CMK (cell line): ENCODE results near the gene DDTL.
"Not testable (repeated sequence)": the region's sequence is repeated elsewhere in the genome, so short reads cannot be mapped to it uniquely, and the experiment has no call there.

Source experiments
- DNase-seq: peaks from one replicate; pipeline ENCODE4 v3.0.0-alpha.2; 2010; ENCODE audit warnings: low read depth

DDTL gene

DNA sequence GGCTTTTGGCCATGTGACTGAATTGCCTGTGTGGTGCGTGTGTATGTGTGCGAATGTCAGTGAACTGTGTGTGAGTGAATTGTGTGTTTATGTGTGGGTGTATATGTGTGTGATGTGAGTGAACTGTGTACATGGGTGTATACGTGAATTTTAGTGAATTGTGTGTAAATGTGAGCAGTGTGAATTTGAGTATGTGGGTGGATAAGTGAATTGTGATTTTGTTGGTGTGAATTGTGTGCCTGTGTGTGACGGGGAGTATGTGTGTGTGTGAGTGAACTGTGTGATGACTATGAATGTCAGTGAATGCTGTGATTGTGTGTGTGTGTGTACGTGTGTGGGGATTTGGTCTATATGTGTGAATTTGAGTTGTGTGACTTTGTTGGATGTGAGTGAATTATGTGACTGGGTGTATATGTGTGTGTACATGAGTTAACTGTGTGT, 3.5 kb downstream of the DDTL start:
- peak; percentile 27 for DNase-seq

DNA sequence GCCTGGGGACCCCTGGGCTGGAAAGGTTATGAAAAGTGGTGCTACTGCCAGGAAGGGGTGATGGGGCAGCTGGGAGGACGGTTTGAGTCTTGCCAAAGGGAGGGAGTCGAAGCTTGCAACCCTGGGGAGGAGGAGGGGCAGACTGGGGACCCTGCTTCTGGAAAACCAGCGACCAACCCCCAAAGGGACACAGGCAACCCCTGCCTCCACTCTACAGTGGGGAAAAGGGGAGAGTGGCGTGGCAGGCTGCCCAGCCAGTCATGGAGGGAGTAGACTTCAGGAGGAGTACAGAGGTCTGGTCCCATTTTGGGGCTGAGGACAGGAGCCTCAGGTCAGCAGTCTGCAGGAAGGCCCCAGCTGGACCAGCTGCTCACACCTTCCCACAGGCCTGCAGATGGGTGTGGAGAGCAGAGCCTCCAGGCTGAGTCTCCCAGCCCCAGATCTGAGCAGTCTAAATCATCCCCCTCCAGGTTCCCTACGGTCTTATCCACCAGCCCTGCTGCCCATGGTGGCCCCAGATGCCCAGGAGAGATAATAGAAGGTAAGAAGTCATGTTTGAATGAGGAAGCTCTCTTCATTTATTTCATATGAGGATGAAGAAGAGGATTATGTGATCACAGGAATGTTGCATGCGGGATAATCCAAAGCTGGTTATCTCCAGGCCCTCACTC, 4.3 kb downstream of the DDTL start:
- peak; percentile 31 for DNase-seq

DNA sequence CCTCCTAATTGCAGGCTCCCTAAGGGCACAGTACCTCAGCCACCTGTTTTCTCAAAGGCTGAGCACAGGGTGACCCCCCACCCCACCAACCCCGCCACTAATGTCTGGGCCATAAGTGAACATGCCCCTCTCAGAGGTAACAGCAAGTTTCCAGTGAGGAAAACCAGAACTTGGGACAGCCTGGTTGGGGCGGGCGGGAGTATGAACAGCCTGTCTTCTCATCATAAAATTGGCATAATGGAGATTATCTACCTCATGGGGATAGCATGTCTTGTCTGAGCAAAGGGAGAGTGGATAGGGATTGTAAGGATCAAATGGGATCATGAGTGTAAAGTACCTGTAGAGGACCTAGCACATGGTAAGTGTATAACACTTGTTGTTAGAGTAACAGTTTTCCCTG, 5.2 kb downstream of the DDTL start:
- not testable (repeated sequence) for DNase-seq

DNA sequence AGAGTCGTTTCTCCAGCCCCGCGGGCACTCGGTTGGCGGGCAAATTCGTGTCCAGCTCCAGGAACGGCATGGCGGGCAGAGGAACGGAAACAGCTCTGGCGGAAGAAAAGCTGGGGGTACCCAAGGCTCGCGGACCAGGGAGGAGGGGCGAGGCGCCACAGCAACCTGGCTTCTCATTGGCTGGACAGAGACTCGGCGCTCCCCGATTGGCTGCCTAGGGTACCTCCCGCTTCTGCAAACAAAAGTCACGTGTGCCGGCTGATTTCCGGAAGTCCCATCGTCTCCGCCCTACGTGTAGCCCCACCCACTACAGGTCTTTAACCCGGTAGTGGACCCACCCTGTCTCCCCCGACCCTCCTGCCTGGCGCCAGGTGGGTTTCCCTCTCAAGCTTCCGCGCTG, 7.7 kb downstream of the DDTL start, which contains the start of gene DDT:
TSS of gene DDT (minus strand) at position 97 of the 400 bp plus-strand sequence. CDS start at position 70, 27 bp downstream.
- not testable (repeated sequence) for DNase-seq

DNA sequence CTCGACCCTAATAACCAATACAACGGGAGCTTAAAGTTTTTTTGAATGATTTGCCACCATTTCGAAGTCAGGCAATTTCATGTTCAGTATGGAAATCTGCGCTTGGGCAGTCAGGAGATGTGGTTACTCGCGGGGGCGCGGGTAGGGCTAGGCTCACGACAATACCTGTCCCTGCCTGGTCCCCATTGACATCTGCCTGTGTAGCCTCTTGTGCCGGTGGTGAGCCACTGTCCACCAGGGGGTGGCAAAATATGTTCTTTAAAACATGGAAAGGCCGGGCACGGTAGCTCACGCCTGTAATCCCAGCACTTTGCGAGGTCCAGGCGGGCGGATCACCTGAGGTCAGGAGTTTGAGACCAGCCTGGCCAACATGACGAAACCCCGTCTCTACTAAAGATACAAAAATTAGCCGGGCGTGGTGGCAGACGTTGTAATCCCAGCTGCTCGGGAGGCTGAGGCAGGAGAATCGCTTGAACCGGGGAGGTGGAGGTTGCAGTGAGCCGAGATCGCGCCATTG, 8.2 kb downstream of the DDTL start:
- not testable (repeated sequence) for DNase-seq

DNA sequence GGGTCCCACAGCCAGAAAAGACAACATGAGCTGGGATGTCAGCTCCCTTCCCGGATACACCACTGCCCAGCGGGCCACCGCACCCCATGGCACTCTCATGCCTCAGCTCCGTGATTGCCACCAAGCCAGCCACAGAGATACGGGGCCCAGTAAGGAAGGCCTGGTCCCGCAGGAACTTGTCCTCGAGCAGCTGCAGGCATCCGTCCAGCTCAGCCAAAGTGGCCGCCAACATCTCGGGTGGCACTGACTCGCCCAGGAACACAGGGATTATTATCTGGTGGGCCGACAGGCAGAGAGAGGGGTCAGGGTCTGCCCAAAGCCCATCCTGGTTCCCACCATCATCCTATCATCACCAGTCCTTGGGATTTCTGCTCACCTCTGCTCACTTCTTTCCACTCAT, 10.6 kb downstream of the DDTL start:
- not testable (repeated sequence) for DNase-seq

DNA sequence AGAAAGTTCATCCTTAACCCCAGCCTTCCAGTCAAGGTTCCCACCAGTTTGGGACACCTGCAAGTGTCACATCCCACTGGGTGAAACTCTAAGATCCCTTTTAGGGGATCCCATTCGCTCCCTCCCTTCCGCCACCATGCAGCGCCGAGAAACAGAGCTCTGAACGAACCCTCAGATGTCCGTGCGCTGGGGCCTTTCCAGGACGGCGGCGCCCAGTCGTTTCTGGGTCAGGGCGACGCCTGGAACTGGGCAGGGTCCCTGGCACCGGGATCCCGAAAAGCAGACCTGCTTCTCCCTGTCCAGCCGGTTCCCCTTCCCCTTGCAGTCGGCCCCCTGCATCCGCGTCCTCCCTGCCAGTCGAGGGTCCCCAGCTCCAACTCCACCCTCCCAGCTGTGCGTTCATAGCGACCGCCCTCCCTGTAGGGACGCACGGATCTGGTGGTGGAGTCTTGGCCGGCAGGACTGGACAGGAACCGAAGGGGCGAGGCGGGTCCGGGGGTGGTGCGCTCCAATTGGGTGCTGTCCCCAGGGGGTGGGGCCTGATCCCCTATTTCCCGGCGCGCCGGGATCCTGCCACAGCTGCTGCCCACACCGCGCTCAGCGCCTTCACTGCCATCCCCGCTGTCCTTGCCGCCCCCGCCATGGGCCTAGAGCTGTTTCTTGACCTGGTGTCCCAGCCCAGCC, 13.0 kb downstream of the DDTL start, which contains the start of gene GSTT2:
TSS of gene GSTT2 (plus strand) at position 578 of the 684 bp plus-strand sequence.
- not testable (repeated sequence) for DNase-seq

DNA sequence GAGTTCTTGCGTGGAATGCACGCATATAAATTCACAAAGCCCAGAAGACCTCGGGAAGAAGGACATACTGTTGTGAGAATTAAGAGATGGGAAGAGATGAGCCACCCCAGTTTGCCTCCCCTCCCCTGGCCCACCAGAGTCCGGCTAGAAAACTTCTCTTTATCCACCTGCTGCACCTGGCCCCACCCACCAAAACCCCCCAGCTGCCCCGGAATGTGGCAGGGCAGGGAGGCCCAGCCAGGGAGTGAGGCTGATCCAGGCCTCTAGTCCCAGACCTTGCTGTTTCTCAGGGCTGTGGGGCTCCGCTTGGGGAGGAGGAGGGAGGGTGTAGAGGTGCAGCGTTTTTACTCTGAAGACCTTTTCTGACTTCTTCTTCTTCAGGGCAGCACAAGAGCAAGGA, 13.9 kb downstream of the DDTL start:
- DNase-seq: not testable (repeated sequence)

DNA sequence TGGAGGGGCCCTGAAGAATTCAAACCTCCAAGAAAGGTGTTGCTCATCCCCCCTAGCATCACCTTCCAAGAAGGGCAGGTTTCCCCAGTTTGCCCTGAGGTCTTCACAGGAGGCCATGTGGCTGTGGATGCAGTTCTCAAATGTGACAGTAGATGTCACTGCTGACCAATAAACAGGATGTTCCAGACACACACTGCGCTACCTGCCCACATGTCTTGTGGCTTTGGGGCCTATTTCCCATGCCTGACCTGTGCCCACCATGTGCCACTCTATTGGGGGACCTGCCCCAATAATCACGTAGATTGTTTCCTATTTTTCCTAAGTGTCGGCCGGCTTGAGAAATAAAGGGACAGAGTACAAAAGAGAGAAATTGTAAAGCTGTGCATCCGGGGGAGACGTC, 17.7 kb downstream of the DDTL start:
- DNase-seq: peak; percentile 32

DNA sequence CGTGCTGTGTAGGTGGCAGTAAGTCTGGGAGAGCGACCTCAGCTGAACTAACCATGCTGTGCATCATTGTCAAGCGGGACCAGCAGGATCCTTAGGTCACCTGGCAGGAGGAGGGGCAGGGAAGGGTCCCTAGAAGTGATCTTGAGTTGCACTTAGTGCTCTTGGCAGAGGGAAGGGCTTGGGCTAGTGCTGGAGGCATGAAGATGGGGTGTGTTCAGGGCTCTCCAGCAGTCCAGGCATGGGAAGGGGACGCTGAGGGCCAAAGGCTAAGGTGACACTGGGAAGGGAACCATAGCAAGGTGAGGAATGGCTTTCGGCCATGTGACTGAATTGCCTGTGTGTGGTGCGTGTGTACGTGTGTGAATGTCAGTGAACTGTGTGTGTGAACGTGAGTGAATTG, 19.4 kb downstream of the DDTL start:
- DNase-seq: not testable (repeated sequence)

DNA sequence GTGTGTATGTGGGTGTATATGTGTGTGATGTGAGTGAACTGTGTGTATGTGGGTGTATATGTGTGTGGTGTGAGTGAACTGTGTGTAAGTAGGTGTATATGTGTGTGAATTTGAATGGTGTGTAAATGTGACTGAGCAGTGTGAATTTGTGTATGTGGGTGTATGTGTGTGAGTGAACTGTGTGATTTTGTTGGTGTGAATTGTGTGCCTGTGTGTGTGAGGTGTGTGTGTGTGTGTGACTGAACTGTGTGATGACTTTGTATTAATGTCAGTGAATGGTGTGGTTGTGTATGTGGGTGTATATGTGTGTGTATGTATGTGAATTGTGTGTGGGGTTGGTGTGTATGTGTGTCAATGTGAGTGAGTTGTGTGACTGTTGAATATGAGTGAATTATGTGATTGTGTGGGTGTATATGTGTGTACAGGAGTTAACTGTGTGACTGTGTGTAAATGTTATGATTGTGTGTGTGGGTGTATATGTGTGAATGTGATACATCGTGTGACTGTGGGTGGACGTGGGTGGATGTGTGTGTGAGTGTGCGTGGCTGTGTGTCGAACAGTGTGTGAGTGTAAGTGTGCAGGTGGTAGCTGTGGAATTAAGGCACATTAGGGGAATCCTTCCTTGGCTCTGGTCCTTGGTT, 20.0 kb downstream of the DDTL start:
- not testable (repeated sequence) for DNase-seq

DNA sequence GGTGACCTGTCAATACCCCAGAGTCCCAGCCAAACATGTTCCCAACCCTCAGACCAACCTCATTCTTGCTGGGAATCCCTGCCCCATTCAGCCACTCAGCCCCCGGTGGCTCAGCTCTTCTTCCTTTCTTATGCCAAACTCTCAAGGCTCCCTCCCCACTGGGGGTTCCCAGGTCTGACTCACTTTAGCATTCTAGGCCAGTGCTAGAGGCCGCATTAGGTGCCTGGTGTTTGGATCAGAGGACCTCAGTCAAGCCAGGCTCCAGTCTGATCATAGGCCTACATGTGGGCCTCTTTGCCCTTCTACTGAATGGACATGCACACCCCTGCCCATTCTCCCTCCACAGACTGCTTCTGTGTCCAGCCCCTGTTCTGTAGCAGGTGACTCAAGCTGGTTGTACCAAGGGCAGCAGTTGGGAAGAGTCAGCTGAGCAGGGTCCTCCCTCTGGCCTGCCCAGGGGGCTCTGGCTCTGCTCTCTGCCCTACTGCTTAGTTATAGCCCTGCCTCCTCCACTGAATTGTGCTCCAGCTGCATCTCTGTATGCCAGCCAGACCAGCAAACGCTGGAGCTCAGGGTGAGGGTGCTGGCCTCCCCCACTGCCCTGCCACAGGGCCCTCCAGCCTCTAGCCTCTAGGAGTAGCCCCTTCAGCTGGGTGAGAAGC, 23.0 kb downstream of the DDTL start:
- not testable (repeated sequence) for DNase-seq

DNA sequence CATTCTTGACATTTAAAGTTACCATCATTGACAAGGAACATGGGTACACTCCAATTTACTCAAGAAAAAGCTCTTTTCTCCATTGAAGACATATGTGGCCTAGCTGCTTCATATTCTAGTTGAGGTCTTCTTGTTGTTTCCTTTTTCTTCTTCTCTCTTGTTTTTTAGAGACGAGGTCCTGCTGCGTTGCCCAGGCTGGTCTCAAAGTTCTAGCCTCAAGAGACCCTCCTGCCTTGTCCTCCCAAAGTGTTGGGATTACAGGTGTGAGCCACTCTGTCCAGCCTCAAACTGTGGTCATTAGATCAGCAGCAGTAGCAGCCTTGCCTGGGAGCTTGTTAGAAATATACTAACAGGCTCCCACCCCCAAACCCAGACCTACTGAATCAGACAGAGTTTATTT, 26.4 kb downstream of the DDTL start:
- DNase-seq: not testable (repeated sequence)

DNA sequence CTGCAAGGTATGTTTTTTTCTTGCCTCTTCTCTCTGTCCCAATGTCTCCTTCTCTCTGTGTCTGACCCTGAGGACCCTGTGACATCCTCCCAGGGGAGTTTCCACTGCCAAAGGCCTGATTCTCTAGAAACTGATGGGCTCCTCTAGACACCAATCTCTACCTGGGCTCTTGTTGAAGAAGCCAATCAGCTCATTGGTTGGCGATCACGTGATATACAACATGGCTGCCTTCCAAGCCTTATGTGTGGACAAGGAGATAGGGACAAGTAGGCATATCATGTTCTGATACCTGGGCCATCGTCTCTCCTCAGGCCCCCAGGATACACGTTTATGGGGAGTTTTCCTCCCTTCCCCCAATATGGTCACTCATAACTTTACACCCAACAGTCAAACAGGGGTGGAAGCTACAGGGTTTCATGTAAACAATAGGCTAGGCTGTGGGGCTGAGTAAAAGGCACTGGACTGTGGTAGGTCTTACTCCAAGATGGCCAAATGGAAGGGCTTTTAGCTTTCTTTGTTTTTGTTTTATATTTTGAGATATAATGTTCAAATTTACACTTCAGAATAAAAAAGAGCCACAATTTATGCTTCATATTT, 27.0 kb downstream of the DDTL start:
- not testable (repeated sequence) for DNase-seq

DNA sequence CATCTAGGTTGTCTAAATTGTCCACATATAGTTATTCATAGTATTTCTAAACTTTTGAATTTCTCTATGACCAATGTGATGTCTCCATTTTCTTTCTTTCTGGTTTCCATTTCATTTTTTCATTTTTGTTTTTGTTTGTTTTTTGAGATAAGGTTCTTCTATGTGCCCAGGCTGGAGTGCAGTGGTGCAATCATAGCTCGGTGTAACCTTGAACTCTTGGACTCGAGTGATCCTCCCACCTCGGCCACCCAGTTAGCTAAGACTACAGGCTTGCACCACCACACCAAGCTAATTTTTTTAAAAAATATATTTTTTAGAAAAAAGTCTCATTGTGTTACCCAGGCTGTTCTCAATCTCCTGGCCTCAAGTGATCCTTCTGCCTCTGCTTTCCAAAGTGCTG, 30.4 kb downstream of the DDTL start:
- DNase-seq: no peak

DNA sequence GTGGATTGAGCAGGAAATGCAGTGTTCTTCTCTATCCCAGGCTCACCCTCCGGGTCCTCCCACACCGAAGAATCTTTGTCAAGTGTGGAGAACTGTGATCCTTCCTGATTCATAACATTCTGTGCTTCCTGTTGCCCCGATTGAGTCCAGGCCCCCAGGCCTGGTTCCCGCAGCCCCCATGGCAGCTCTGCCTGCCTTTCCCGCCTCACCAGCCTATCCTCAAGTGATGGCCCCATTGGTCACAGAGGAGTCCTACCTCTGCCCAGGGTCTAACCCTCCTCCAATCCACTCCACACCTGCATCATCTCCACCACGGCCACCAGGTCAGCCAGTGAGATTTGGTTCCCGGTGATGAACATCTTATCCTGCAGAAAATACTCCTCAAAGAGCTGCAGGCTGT, 33.1 kb downstream of the DDTL start:
- DNase-seq: not testable (repeated sequence)

DNA sequence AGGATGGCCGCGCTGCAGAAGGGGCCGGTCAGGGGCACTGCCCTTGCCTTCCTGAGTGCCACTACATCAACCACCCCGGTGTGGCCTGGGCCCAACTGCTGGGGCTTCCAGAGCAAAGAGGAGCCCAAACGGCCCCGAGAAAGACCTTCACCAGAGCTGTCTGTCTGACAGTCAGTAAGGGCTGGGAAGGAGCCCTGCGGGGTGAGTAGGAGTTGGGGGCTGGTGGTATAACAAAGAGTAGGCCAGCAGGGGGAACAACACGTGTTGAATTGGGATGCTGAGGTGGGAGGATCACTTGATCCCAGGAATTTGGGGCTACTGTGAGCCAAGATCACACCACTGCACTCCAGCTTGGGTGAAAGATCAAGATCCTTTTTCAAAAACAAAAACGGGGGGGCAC, 34.6 kb downstream of the DDTL start:
- DNase-seq: no peak

DNA sequence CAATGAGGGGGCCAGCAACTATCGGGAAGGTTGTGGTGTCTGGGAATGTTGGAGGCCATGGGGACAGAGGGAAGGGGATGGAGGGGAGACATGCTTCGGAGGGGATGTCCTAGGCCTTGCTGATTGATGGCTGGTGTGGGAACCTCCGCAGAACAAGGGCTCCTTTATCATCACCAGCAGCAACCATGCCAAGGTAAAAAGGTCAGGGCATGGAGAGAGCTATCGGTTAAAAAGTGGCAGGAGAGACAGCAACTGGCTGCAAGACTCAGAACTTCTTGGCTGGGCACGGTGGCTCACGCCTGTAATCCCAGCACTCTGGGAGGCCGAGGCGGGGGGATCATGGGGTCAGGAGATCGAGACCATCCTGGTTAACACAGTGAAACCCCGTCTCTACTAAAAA, 35.6 kb downstream of the DDTL start:
- DNase-seq: no peak

DNA sequence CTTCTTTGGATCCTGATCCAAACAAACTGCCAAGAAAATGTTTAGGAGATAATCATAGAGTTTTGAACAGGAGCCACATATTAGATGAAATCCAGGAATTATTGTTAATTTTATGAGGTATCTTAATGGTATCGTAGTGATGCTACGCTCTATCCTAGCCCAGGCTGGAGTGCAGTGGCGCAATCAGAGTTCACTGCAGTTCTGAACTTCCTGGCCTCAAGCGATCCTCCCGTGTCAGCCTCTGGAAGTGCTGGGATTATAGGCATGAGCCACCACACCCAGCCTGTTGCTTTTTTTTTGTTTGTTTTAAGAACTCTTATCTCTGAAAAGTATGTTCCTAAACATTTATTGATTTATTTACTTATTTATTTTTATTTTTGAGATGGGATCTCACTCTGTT, 36.2 kb downstream of the DDTL start:
- DNase-seq: no peak

DNA sequence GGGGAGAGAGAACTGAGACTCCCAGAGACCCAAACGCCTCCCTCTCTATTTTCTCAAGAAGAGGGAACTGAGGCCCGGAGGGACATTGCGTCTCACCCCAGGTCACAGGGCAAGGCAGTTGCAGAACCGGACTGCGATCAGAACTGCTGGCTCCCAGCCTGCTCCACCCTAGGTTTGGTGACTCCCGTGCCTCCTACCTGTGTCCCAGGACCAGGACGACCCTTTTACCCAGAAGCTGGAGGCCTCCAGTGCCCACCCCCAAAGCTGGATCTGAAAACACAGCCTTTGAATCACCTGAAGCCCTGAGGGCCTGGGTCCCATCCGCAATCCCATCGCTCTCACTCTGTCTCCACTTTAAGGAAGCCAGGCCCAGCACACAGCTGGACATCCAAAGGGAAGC, 37.2 kb downstream of the DDTL start:
- no peak for DNase-seq

DNA sequence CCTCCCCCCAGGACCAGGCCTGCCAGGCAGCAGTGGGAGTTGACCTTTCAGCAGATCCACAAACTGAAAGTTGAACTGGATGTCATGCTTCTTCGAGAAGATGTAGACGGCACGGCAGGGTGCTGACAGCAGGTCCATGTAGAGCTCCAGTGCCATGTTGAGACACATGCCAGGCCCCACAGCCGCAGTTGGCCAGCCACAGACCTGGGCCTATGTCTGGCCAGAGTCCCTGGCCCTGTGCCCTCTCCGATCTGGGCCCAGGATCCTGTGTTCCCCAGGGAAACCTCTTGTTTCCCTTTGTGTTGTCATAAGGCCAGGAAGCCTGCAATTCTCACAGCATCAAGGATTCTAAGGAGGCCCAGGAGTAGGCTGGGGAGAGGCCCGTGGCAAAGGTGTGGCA, 38.5 kb downstream of the DDTL start, which contains the start of gene GSTT4:
TSS of gene GSTT4 (minus strand) at position 253 of the 400 bp plus-strand sequence. CDS start at position 156, 97 bp downstream.
- no peak for DNase-seq
